HUES6 (cell line): Measurements from ENCODE around the gene SLC9C2.

ENCODE experiments used
- H3K27ac ChIP-seq: 2 replicates; pipeline ENCODE4 v1.7.0; 2013; ENCODE audit warnings: low read depth, mild to moderate bottlenecking, low read length, inconsistent platforms
- H3K27me3 ChIP-seq: 2 replicates; pipeline ENCODE4 v1.6.1; 2013; ENCODE audit warnings: low read length; ENCODE audit not compliant: control insufficient read depth, insufficient read depth
- H3K36me3 ChIP-seq: 2 replicates; pipeline ENCODE4 v1.6.1; 2013; ENCODE audit warnings: low read length; ENCODE audit not compliant: control insufficient read depth, insufficient read depth
- H3K4me1 ChIP-seq: 2 replicates; pipeline ENCODE4 v1.6.1; 2013; ENCODE audit warnings: low read length; ENCODE audit not compliant: control insufficient read depth, insufficient read depth
- H3K4me3 ChIP-seq: 2 replicates; pipeline ENCODE4 v1.5.1; 2013; ENCODE audit warnings: low read depth, low read length
- H3K9ac ChIP-seq: one replicate; pipeline ENCODE4 v1.6.1; 2013; ENCODE audit warnings: mild to moderate bottlenecking, low read length
- H3K9me3 ChIP-seq: 2 replicates; pipeline ENCODE4 v1.6.1; 2013; ENCODE audit warnings: low read depth, low read length; ENCODE audit not compliant: control insufficient read depth, insufficient read depth

SLC9C2 gene

GRCh38 chr1:173553312-173553711, 49.6 kb downstream of the SLC9C2 start:
- no peaks in the 10 kb centered on the region for H3K36me3 ChIP-seq
- no peaks in the 10 kb centered on the region for H3K4me1 ChIP-seq

GRCh38 chr1:173551699-173552098, 51.2 kb downstream of the SLC9C2 start:
- Histone ChIP-seq H3K27ac (no peak overlapping the region), H3K9ac (no peak overlapping the region), H3K27me3 (no peaks in the 10 kb centered on the region), H3K9me3 (no peaks in the 10 kb centered on the region), H3K4me3 (no peak overlapping the region), H3K36me3 (no peaks in the 10 kb centered on the region), H3K4me1 (no peaks in the 10 kb centered on the region)

More at GRCh38 chr1:173553312-173553711, 49.6 kb downstream of the SLC9C2 start:
- Histone ChIP-seq H3K27me3 (no peaks in the 10 kb centered on the region), H3K9ac (no peak overlapping the region), H3K9me3 (no peaks in the 10 kb centered on the region), H3K4me3 (no peak overlapping the region), H3K27ac (no peak overlapping the region)

- H3K27me3 ChIP-seq, result no peaks in the 10 kb centered on the region
- H3K4me3 ChIP-seq, result no peak overlapping the region
- no peaks in the 10 kb centered on the region for H3K9me3 ChIP-seq
- H3K36me3 ChIP-seq, result no peaks in the 10 kb centered on the region
- H3K4me1 ChIP-seq, result no peaks in the 10 kb centered on the region
- no peak overlapping the region for H3K27ac ChIP-seq
- no peak overlapping the region for H3K9ac ChIP-seq
Observed at GRCh38 chr1:173549813-173550212, 53.1 kb downstream of the SLC9C2 start.

GRCh38 chr1:173545688-173546087, 57.2 kb downstream of the SLC9C2 start:
- Histone ChIP-seq H3K36me3 (no peaks in the 10 kb centered on the region), H3K27ac (no peak overlapping the region), H3K9ac (no peak overlapping the region), H3K27me3 (no peaks in the 10 kb centered on the region), H3K9me3 (no peaks in the 10 kb centered on the region), H3K4me3 (no peak overlapping the region), H3K4me1 (no peaks in the 10 kb centered on the region)

GRCh38 chr1:173536223-173536622, 66.6 kb downstream of the SLC9C2 start:
- Histone ChIP-seq H3K9ac (no peak overlapping the region), H3K27me3 (no peaks in the 10 kb centered on the region), H3K4me3 (no peak overlapping the region), H3K27ac (no peak overlapping the region), H3K9me3 (no peaks in the 10 kb centered on the region), H3K4me1 (peaks cover 2% of the 10 kb centered on the region), H3K36me3 (no peaks in the 10 kb centered on the region)

GRCh38 chr1:173532237-173532636, 70.6 kb downstream of the SLC9C2 start:
- Histone ChIP-seq H3K36me3 (no peaks in the 10 kb centered on the region), H3K4me3 (no peak overlapping the region), H3K27ac (no peak overlapping the region), H3K9me3 (no peaks in the 10 kb centered on the region), H3K4me1 (peaks cover 22% of the 10 kb centered on the region), H3K9ac (no peak overlapping the region), H3K27me3 (no peaks in the 10 kb centered on the region)

GRCh38 chr1:173530795-173531693, 71.8 kb downstream of the SLC9C2 start:
- Histone ChIP-seq H3K27ac (no peak overlapping the region), H3K9ac (no peak overlapping the region), H3K36me3 (no peaks in the 10 kb centered on the region), H3K4me1 (peaks cover 22% of the 10 kb centered on the region), H3K27me3 (no peaks in the 10 kb centered on the region), H3K9me3 (no peaks in the 10 kb centered on the region), H3K4me3 (no peak overlapping the region)

- Histone ChIP-seq H3K9me3 (no peaks in the 10 kb centered on the region), H3K4me1 (peaks cover 22% of the 10 kb centered on the region), H3K27me3 (no peaks in the 10 kb centered on the region), H3K36me3 (no peaks in the 10 kb centered on the region), H3K9ac (no peak overlapping the region), H3K27ac (no peak overlapping the region), H3K4me3 (no peak overlapping the region)
Observed at GRCh38 chr1:173529106-173529505, 73.8 kb downstream of the SLC9C2 start.

- Histone ChIP-seq H3K4me3 (no peak overlapping the region), H3K36me3 (no peaks in the 10 kb centered on the region), H3K9ac (no peak overlapping the region), H3K9me3 (no peaks in the 10 kb centered on the region), H3K27ac (no peak overlapping the region), H3K27me3 (no peaks in the 10 kb centered on the region), H3K4me1 (peaks cover 22% of the 10 kb centered on the region)
Observed at GRCh38 chr1:173527151-173527826, 75.6 kb downstream of the SLC9C2 start.

- Histone ChIP-seq H3K4me3 (no peak overlapping the region), H3K9me3 (no peaks in the 10 kb centered on the region), H3K27me3 (no peaks in the 10 kb centered on the region)
Observed at GRCh38 chr1:173525926-173526325, 76.9 kb downstream of the SLC9C2 start.

GRCh38 chr1:173523329-173523728, 79.5 kb downstream of the SLC9C2 start:
- Histone ChIP-seq H3K27ac (no peak overlapping the region), H3K4me1 (peaks cover 14% of the 10 kb centered on the region), H3K4me3 (no peak overlapping the region), H3K36me3 (no peaks in the 10 kb centered on the region), H3K9me3 (no peaks in the 10 kb centered on the region), H3K27me3 (no peaks in the 10 kb centered on the region), H3K9ac (no peak overlapping the region)

More at GRCh38 chr1:173525926-173526325, 76.9 kb downstream of the SLC9C2 start:
- peaks cover 19% of the 10 kb centered on the region for H3K4me1 ChIP-seq
- H3K9ac ChIP-seq, result no peak overlapping the region
- no peak overlapping the region for H3K27ac ChIP-seq
- no peaks in the 10 kb centered on the region for H3K36me3 ChIP-seq
